ENCODE measurements around the gene DPEP3. TPM values are rescaled to one million over a fixed set of nuclear protein-coding genes. Genes with fewer than 3 reads are reported as not detected.

DPEP3 gene
- total RNA-seq, 1 experiment from 2014 or later, result not detected

DNA sequence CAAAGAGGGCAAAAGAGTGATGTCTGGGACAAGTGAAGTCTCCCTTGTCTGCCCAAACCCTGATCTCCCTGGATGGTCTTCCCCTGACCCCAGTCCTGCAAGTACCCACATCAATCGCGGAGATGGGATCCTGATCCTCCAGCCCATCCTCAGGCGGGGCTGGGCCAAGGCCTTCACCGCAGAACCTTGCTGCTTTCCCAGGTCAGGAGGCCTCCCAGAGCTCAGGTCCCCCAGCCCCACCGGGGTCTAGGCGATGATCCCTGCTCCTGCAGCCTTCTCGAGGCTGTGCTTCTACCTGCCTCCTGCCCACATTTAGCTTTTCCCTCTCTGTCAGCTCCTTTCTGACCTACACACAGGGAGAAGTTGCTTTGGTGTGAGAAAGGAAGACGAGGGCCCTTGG, 18.2 kb downstream of the DPEP3 start:
- H3K9ac ChIP-seq (ENCODE audit: low read length), result no peak overlapping the region
- no peaks in the 10 kb centered on the region for H4K20me1 ChIP-seq (ENCODE audit: low read length)
- ChIA-PET CTCF (no interaction called here), POLR2A (ENCODE audit: unreplicated experiment) (no interaction called here)
- H3K27ac ChIP-seq (ENCODE audit: low read length), result no peak overlapping the region
- intact Hi-C loops (cut with micrococcal nuclease), result no loop called here
- H3K27me3 ChIP-seq (ENCODE audit: low read length), result no peaks in the 10 kb centered on the region
- no peak overlapping the region for H3K4me3 ChIP-seq (ENCODE audit: low read length)
- no peaks in the 10 kb centered on the region for H3F3A ChIP-seq (ENCODE audit: low read length, unreplicated experiment)
- H2AFZ ChIP-seq (ENCODE audit: low read length), result no peak overlapping the region
- no peak overlapping the region for H3K4me2 ChIP-seq (ENCODE audit: low read length)
- H3K4me1 ChIP-seq (ENCODE audit: insufficient read depth, low read length), result peaks cover 9% of the 10 kb centered on the region
- TF ChIP-seq EZH2 (IDR thresholded peaks at IDR 0.05; ENCODE audit: low read length, unreplicated experiment) (no peak), EZH2phosphoT487 (IDR thresholded peaks at IDR 0.05; ENCODE audit: borderline replicate concordance, low read length) (no peak)
- TF ChIP-seq, protein P1, sequence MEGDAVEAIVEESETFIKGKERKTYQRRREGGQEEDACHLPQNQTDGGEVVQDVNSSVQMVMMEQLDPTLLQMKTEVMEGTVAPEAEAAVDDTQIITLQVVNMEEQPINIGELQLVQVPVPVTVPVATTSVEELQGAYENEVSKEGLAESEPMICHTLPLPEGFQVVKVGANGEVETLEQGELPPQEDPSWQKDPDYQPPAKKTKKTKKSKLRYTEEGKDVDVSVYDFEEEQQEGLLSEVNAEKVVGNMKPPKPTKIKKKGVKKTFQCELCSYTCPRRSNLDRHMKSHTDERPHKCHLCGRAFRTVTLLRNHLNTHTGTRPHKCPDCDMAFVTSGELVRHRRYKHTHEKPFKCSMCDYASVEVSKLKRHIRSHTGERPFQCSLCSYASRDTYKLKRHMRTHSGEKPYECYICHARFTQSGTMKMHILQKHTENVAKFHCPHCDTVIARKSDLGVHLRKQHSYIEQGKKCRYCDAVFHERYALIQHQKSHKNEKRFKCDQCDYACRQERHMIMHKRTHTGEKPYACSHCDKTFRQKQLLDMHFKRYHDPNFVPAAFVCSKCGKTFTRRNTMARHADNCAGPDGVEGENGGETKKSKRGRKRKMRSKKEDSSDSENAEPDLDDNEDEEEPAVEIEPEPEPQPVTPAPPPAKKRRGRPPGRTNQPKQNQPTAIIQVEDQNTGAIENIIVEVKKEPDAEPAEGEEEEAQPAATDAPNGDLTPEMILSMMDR (conservative IDR thresholded peaks at IDR 0.05; ENCODE audit: low read depth, low read length), result no peak
- peaks cover 19% of the 10 kb centered on the region for H3K79me2 ChIP-seq (ENCODE audit: low read length)
- DNase-seq (no peak), ATAC-seq (no peak)
- H3K9me3 ChIP-seq (ENCODE audit: low read length), result no peaks in the 10 kb centered on the region
- H3K9me2 ChIP-seq (replicated peaks; ENCODE audit: low read length), result no peaks in the 10 kb centered on the region
- no peaks in the 10 kb centered on the region; the same call in 1 of the 2 replicates for H3K36me3 ChIP-seq (ENCODE audit: low read depth, low read length)
- BruUV-seq (replicated peaks), result no TSS peak

DNA sequence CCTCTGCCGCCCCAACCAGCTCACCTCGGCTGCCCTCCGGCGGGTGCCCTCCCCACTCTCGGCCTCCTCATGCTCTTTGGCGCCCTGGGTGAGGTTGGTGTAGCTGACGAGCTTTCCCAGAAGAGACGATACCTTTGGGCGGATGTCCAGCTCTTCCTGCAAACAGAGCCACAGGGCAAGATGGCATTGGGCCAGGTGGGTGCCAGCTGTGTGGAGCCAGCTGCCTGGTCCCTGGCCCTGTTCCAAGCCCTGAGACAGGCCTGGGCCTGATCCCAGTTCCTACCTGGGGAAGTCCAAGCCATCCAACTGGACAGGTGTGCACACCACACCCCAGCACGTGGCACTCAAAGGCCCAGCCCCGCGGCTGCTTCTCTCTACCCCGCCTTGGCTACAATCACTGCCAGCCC, 18.7 kb downstream of the DPEP3 start:
- H3K9me2 ChIP-seq (replicated peaks; ENCODE audit: low read length), result no peaks in the 10 kb centered on the region
- H3K4me2 ChIP-seq (ENCODE audit: low read length), result no peak overlapping the region
- ChIA-PET CTCF (no interaction called here), POLR2A (ENCODE audit: unreplicated experiment) (no interaction called here)
- no peaks in the 10 kb centered on the region for H3K9me3 ChIP-seq (ENCODE audit: low read length)
- no peaks in the 10 kb centered on the region for H3K27me3 ChIP-seq (ENCODE audit: low read length)
- no TSS peak for BruUV-seq (replicated peaks)
- H2AFZ ChIP-seq (ENCODE audit: low read length), result no peak overlapping the region
- TF ChIP-seq EZH2 (IDR thresholded peaks at IDR 0.05; ENCODE audit: low read length, unreplicated experiment), result no peak
- no peak for TF ChIP-seq EZH2phosphoT487 (IDR thresholded peaks at IDR 0.05; ENCODE audit: borderline replicate concordance, low read length)
- TF ChIP-seq, protein P1 (conservative IDR thresholded peaks at IDR 0.05; ENCODE audit: low read depth, low read length), result no peak
- no peaks in the 10 kb centered on the region for H3F3A ChIP-seq (ENCODE audit: low read length, unreplicated experiment)
- DNase-seq, result peak; percentile 36
- peaks cover 13% of the 10 kb centered on the region for H3K79me2 ChIP-seq (ENCODE audit: low read length)
- H3K9ac ChIP-seq (ENCODE audit: low read length), result no peak overlapping the region
- H3K4me1 ChIP-seq (ENCODE audit: insufficient read depth, low read length), result peaks cover 4% of the 10 kb centered on the region
- H4K20me1 ChIP-seq (ENCODE audit: low read length), result no peaks in the 10 kb centered on the region
- H3K4me3 ChIP-seq (ENCODE audit: low read length), result no peak overlapping the region
- no peaks in the 10 kb centered on the region; the same call in 1 of the 2 replicates for H3K36me3 ChIP-seq (ENCODE audit: low read depth, low read length)
- intact Hi-C loops (cut with micrococcal nuclease), result no loop called here
- ATAC-seq, result no peak
- H3K27ac ChIP-seq (ENCODE audit: low read length), result no peak overlapping the region

DNA sequence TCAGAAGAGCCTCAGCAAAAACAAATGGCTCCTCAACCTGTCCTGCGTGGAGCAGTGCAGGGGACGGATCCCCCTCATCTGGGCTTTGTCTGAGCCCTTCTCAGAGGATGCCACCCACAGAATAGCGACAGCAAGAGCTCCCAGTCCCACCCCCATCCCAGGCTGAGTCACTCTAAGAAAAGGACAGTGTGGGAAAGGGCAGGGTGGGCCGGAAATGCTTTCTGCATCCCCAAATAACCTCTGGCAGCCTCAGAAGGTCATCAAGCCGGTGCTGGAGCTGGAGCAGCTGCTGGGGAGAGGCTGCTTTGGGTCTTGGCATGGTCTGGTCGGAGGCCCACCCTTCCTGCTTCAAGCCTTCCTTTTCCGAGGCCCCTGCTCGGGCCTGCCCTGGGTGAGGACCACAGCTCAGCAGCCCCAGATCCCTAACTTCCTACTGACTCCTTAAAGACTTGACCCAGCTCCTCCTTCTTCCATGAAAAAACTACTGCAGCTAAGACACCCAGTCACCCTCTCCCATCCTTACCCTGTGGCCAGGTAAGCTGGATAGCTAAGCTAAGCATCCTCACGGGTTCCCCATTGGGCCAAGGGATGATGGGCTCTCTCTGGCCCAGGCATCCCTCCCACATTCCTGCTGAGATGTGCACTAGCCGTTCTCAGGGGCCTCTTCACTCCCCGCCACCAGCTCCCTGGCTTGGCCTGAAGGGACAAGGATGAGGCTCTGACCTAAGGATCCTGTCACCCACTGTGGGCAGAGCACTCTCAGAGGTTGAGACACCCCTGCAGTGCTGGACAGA, 20.6 kb downstream of the DPEP3 start:
- DNase-seq (no peak), ATAC-seq (no peak)
- ChIA-PET POLR2A (ENCODE audit: unreplicated experiment) (no interaction called here), CTCF (no interaction called here)
- Histone ChIP-seq H3K27ac (ENCODE audit: low read length) (no peak overlapping the region), H3K27me3 (ENCODE audit: low read length) (no peaks in the 10 kb centered on the region), H3K4me3 (ENCODE audit: low read length) (no peak overlapping the region), H3K9me3 (ENCODE audit: low read length) (no peaks in the 10 kb centered on the region), H2AFZ (ENCODE audit: low read length) (no peak overlapping the region), H3F3A (ENCODE audit: low read length, unreplicated experiment) (no peaks in the 10 kb centered on the region), H3K4me1 (ENCODE audit: insufficient read depth, low read length) (no peaks in the 10 kb centered on the region), H3K36me3 (ENCODE audit: low read depth, low read length) (no peaks in the 10 kb centered on the region; the same call in 1 of the 2 replicates), H3K4me2 (ENCODE audit: low read length) (no peak overlapping the region), H3K9me2 (replicated peaks; ENCODE audit: low read length) (no peaks in the 10 kb centered on the region), H4K20me1 (ENCODE audit: low read length) (no peaks in the 10 kb centered on the region), H3K9ac (ENCODE audit: low read length) (no peak overlapping the region), H3K79me2 (ENCODE audit: low read length) (no peaks in the 10 kb centered on the region)
- BruUV-seq (replicated peaks), result no TSS peak
- intact Hi-C loops (cut with micrococcal nuclease), result no loop called here
- TF ChIP-seq, protein P1 (conservative IDR thresholded peaks at IDR 0.05; ENCODE audit: low read depth, low read length), result no peak
- TF ChIP-seq EZH2phosphoT487 (IDR thresholded peaks at IDR 0.05; ENCODE audit: borderline replicate concordance, low read length), result no peak
- no peak for TF ChIP-seq EZH2 (IDR thresholded peaks at IDR 0.05; ENCODE audit: low read length, unreplicated experiment)
